CD4-positive, alpha-beta T cell treated with Interleukin-1 beta for 1 hour (primary cell): ENCODE measurements around the gene NUMB.

Experiments used
- DNase-seq, 2 donors: peaks; one replicate each; pipeline ENCODE4 v3.0.0-alpha.2; 2020 to 2022

NUMB gene

GRCh38 chr14:73241481-73242165 lies 216.7 kb downstream of the NUMB start:
- no peak for DNase-seq

GRCh38 chr14:73240816-73241480 lies 217.4 kb downstream of the NUMB start:
- DNase-seq: peak in 1 of 2 donors; percentile 28

- DNase-seq: no peak
Measured at GRCh38 chr14:73239393-73240241, 218.7 kb downstream of the NUMB start.

- no peak for DNase-seq
Measured at GRCh38 chr14:73238941-73239340, 219.4 kb downstream of the NUMB start.

GRCh38 chr14:73238424-73238852 lies 219.9 kb downstream of the NUMB start:
- DNase-seq: no peak

- DNase-seq: no peak
Measured at GRCh38 chr14:73237786-73238423, 220.4 kb downstream of the NUMB start.

- DNase-seq: peak in 1 of 2 donors; percentile 29
Measured at GRCh38 chr14:73237219-73237785, 221.0 kb downstream of the NUMB start, which contains the start of gene PAPLN. TSS of gene PAPLN (plus strand) at chr14:73237506. CDS start at chr14:73239779, 2,273 bp downstream.

GRCh38 chr14:73236752-73237218 lies 221.6 kb downstream of the NUMB start:
- DNase-seq: no peak

- no peak for DNase-seq
Measured at GRCh38 chr14:73236157-73236556, 222.2 kb downstream of the NUMB start.

- DNase-seq: no peak
Measured at GRCh38 chr14:73235531-73236155, 222.7 kb downstream of the NUMB start.

GRCh38 chr14:73234586-73235394 lies 223.6 kb downstream of the NUMB start:
- no peak for DNase-seq

GRCh38 chr14:73234029-73234428 lies 224.3 kb downstream of the NUMB start:
- DNase-seq: no peak

GRCh38 chr14:73233564-73233963 lies 224.8 kb downstream of the NUMB start:
- no peak for DNase-seq

GRCh38 chr14:73232984-73233383 lies 225.4 kb downstream of the NUMB start:
- no peak for DNase-seq

- DNase-seq: no peak
Measured at GRCh38 chr14:73231981-73232851, 226.1 kb downstream of the NUMB start.

GRCh38 chr14:73230051-73230450 lies 228.3 kb downstream of the NUMB start:
- no peak for DNase-seq

- DNase-seq: no peak
Measured at GRCh38 chr14:73227812-73228781, 230.2 kb downstream of the NUMB start.

GRCh38 chr14:73225496-73225895 lies 232.8 kb downstream of the NUMB start:
- DNase-seq: no peak
